DND-41 (cell line): ENCODE data around the gene PAPPA.

Experiments
- ATAC-seq: fragments of 200-7000 bp; cut with Tn5 transposase; 3 replicates; pipeline ENCODE4 v1.9.1; 2021; ENCODE audit warnings: low read depth; ENCODE audit not compliant: insufficient read depth
- DNase-seq: peaks from one replicate; pipeline ENCODE4 v3.0.0-alpha.2; 2020
- H2AFZ ChIP-seq: 2 replicates; pipeline ENCODE4 v1.6.0; 2012; ENCODE audit warnings: low read depth, low read length
- H3K27ac ChIP-seq: 2 replicates; pipeline ENCODE4 v1.5.1; 2012; ENCODE audit warnings: low read length, inconsistent platforms
- H3K27me3 ChIP-seq: fragments of 200-600 bp; sonication (generic); 2 replicates; pipeline ENCODE4 v1.6.0; 2012; ENCODE audit warnings: low read length, mild to moderate bottlenecking, inconsistent platforms; ENCODE audit not compliant: insufficient read depth, poor library complexity
- H3K36me3 ChIP-seq: 2 replicates; pipeline ENCODE4 v1.5.1; 2012; ENCODE audit warnings: low read length, inconsistent platforms; ENCODE audit not compliant: insufficient read depth
- H3K4me1 ChIP-seq: 2 replicates; pipeline ENCODE4 v1.5.1; 2012; ENCODE audit warnings: mild to moderate bottlenecking, low read length; ENCODE audit not compliant: insufficient read depth
- H3K4me2 ChIP-seq: 2 replicates; pipeline ENCODE4 v1.6.0; 2012; ENCODE audit warnings: mild to moderate bottlenecking, moderate library complexity, low read length, inconsistent platforms; ENCODE audit not compliant: insufficient read depth
- H3K4me3 ChIP-seq, 2 experiments: fragments of 200-600 bp in 1 of 2; shearing (Covaris generic) in 1 of 2; 2 replicates each; pipeline ENCODE4 v1.5.1; 2012 to 2016; ENCODE audit warnings: inconsistent platforms in 2 of 2, low read length in 2 of 2, mild to moderate bottlenecking in 2 of 2, low read depth in 1 of 2, moderate library complexity in 1 of 2
- H3K79me2 ChIP-seq: 2 replicates; pipeline ENCODE4 v1.6.0; 2012; ENCODE audit warnings: low read length, inconsistent platforms; ENCODE audit not compliant: insufficient read depth
- H3K9ac ChIP-seq: 2 replicates; pipeline ENCODE4 v1.6.0; 2012; ENCODE audit warnings: low read depth, mild to moderate bottlenecking, inconsistent platforms, low read length, moderate library complexity
- H3K9me3 ChIP-seq: 2 replicates; pipeline ENCODE4 v1.5.1; 2012; ENCODE audit warnings: low read length, moderate library complexity, mild to moderate bottlenecking, inconsistent platforms; ENCODE audit not compliant: insufficient read depth, severe bottlenecking
- H4K20me1 ChIP-seq: 2 replicates; pipeline ENCODE4 v1.6.0; 2012; ENCODE audit warnings: low read length; ENCODE audit not compliant: insufficient read depth
- CTCF ChIP-seq: IDR thresholded peaks from 2 replicates; pipeline ENCODE4 v1.5.1; 2012; ENCODE audit warnings: borderline replicate concordance, low read length, moderate library complexity, mild to moderate bottlenecking; ENCODE audit not compliant: poor library complexity, severe bottlenecking; ENCODE audit errors: extremely low read depth
- EZH2 ChIP-seq: IDR thresholded peaks from 3 replicates; pipeline ENCODE4 v1.6.1; 2012; ENCODE audit warnings: borderline replicate concordance, low read depth, mild to moderate bottlenecking, moderate library complexity, low read length, inconsistent platforms; ENCODE audit not compliant: severe bottlenecking

Gene PAPPA

DNA sequence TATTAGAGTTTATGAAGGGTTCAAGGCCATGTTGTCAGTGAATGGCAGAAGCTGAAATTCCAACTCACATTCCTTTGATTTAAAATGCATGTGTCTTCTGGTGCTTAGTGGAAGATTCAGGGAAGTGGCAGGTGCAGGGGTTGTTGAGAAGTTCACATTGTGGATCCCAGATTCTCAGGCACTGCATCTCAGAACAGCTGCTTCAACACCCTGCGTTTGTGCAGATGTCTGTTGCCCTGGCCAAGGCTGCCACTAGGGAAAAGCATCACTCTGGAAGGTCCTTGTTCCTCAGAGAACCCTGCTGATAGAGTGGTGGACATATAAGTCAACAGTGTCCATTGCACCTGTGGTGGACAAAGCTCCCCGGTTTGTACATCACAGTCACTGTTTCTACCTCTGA lies 162.7 kb downstream of the PAPPA start:
- Histone ChIP-seq H3K4me2 (no peak overlapping the region), H3K4me3 (no peak overlapping the region), H3K9me3 (no peaks in the 10 kb centered on the region), H3K4me1 (no peaks in the 10 kb centered on the region), H3K79me2 (no peaks in the 10 kb centered on the region), H4K20me1 (no peaks in the 10 kb centered on the region; the same call in 1 of the 2 replicates), H2AFZ (no peak overlapping the region), H3K36me3 (no peaks in the 10 kb centered on the region), H3K27ac (no peak overlapping the region), H3K27me3 (no peaks in the 10 kb centered on the region), H3K9ac (no peak overlapping the region)
- TF ChIP-seq EZH2: no peak
- no peak for TF ChIP-seq CTCF
- DNase-seq (no peak), ATAC-seq (no peak)

DNA sequence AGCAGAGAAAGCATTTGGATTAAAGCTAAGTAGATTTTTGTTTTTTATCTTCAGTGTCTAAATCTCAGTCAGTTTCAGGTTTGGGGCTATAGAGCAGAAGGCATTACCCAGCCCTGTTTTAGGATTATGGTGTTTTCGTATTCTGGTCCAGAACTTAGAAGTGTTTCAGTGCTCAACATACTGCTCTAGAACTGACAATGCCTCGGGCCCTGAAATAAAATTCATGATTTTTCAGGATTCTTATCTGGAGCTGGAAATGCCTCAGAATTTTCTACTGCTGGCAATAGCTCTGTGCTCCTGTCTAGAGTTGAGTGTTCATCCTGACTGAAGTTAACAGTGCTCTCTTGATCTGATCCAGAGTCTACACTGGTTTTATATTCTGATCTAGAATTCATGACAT lies 163.9 kb downstream of the PAPPA start:
- Histone ChIP-seq H3K9me3 (no peaks in the 10 kb centered on the region), H3K4me1 (no peaks in the 10 kb centered on the region), H3K79me2 (no peaks in the 10 kb centered on the region), H3K4me3 (no peak overlapping the region), H3K9ac (no peak overlapping the region), H2AFZ (no peak overlapping the region), H4K20me1 (no peaks in the 10 kb centered on the region), H3K36me3 (no peaks in the 10 kb centered on the region), H3K4me2 (no peak overlapping the region), H3K27me3 (no peaks in the 10 kb centered on the region), H3K27ac (no peak overlapping the region)
- DNase-seq (no peak), ATAC-seq (no peak)
- TF ChIP-seq CTCF (no peak), EZH2 (no peak)

GRCh38 chr9:116318468-116319374 lies 165.1 kb downstream of the PAPPA start:
- Histone ChIP-seq H4K20me1 (no peaks in the 10 kb centered on the region), H3K9me3 (no peaks in the 10 kb centered on the region)

More at GRCh38 chr9:116318468-116319374, 165.1 kb downstream of the PAPPA start:
- no peak overlapping the region for H2AFZ ChIP-seq
- DNase-seq (no peak), ATAC-seq (no peak)
- H3K9ac ChIP-seq: no peak overlapping the region
- no peak overlapping the region for H3K4me2 ChIP-seq
- no peak overlapping the region for H3K27ac ChIP-seq
- no peaks in the 10 kb centered on the region for H3K36me3 ChIP-seq
- H3K79me2 ChIP-seq: no peaks in the 10 kb centered on the region
- no peaks in the 10 kb centered on the region for H3K4me1 ChIP-seq
- TF ChIP-seq CTCF (no peak), EZH2 (no peak)
- H3K27me3 ChIP-seq: no peaks in the 10 kb centered on the region
- no peak overlapping the region for H3K4me3 ChIP-seq
